NCI-H128 (cell line): Measurements from ENCODE around the gene EPB41.
"Not testable (repeated sequence)": the region's sequence is repeated elsewhere in the genome, so short reads cannot be mapped to it uniquely, and the experiment has no call there.

Experiments
- DNase-seq: peaks from one replicate; lab custom pipeline; 2025; ENCODE audit not compliant: unreplicated experiment; lab: John Stamatoyannopoulos, UW

EPB41 gene

GRCh38 chr1:29124366-29125236 is 210.2 kb downstream of the EPB41 start:
- no peak for DNase-seq

GRCh38 chr1:29125237-29125641 is 210.9 kb downstream of the EPB41 start:
- DNase-seq, result no peak

- no peak for DNase-seq
Measured at GRCh38 chr1:29125788-29126187, 211.4 kb downstream of the EPB41 start.

GRCh38 chr1:29126198-29126597 is 211.8 kb downstream of the EPB41 start:
- no peak for DNase-seq

GRCh38 chr1:29128739-29129138 is 214.4 kb downstream of the EPB41 start:
- no peak for DNase-seq

- no peak for DNase-seq
Measured at GRCh38 chr1:29129916-29130315, 215.5 kb downstream of the EPB41 start.

GRCh38 chr1:29131056-29131455 is 216.7 kb downstream of the EPB41 start:
- not testable (repeated sequence) for DNase-seq

GRCh38 chr1:29133861-29134694 is 219.7 kb downstream of the EPB41 start:
- no peak for DNase-seq

- DNase-seq, result no peak
Measured at GRCh38 chr1:29134695-29135028, 220.3 kb downstream of the EPB41 start.

- no peak for DNase-seq
Measured at GRCh38 chr1:29136391-29136915, 222.1 kb downstream of the EPB41 start.

- no peak for DNase-seq
Measured at GRCh38 chr1:29142714-29143113, 228.3 kb downstream of the EPB41 start.

GRCh38 chr1:29144178-29144577 is 229.8 kb downstream of the EPB41 start:
- DNase-seq, result no peak

GRCh38 chr1:29145739-29146437 is 231.5 kb downstream of the EPB41 start:
- no peak for DNase-seq

- no peak for DNase-seq
Measured at GRCh38 chr1:29148656-29149491, 234.5 kb downstream of the EPB41 start.

- not testable (repeated sequence) for DNase-seq
Measured at GRCh38 chr1:29150346-29150745, 236.0 kb downstream of the EPB41 start.

GRCh38 chr1:29152046-29152805 is 237.9 kb downstream of the EPB41 start:
- no peak for DNase-seq

GRCh38 chr1:29156543-29157268 is 242.3 kb downstream of the EPB41 start:
- no peak for DNase-seq

GRCh38 chr1:29157269-29157601 is 242.9 kb downstream of the EPB41 start:
- no peak for DNase-seq

- no peak for DNase-seq
Measured at GRCh38 chr1:29159773-29160172, 245.4 kb downstream of the EPB41 start.
